GM19043 (cell line): ENCODE data around the gene PSMD5.
A peak's percentile ranks its signal among the peaks of the same experiment; 100 is the strongest.
"Not testable (repeated sequence)": the region's sequence is repeated elsewhere in the genome, so short reads cannot be mapped to it uniquely, and the experiment has no call there.

Source experiments
- ATAC-seq: cut with Tn5 transposase; IDR thresholded peaks from one replicate; pipeline ENCODE4 v1.9.1; 2021; ENCODE audit warnings: low read depth; ENCODE audit not compliant: unreplicated experiment

Gene PSMD5

DNA sequence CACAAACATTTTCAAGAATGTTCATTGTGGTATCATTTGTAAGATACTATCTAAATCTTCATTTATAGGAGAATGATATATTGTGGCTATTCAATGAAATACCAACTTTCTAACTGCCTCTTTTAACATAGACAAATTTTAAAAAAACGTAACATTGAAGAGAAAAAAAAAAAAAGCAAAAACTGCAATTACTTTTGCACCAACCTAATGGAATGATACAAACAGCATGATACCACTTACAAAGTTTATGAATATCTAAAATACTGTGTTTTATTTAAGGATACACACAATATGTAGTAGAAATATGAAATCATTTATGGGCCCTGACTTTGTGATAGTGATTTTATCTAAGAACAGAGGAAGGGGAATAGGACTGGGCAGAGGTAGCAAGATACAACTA lies 24.1 kb downstream of the PSMD5 start:
- no peak for ATAC-seq

- ATAC-seq: no peak
These were observed 27.6 kb downstream of the PSMD5 start for GRCh38 chr9:120815075-120815474.

- ATAC-seq: no peak
These were observed 33.8 kb downstream of the PSMD5 start for GRCh38 chr9:120808931-120809330.

- ATAC-seq: no peak
These were observed 34.9 kb downstream of the PSMD5 start for GRCh38 chr9:120807607-120808379.

- not testable (repeated sequence) for ATAC-seq
These were observed 37.8 kb downstream of the PSMD5 start for GRCh38 chr9:120804784-120805363.

GRCh38 chr9:120801441-120801840 lies 41.3 kb downstream of the PSMD5 start:
- ATAC-seq: no peak

- peak; percentile 92 for ATAC-seq
These were observed 49.6 kb downstream of the PSMD5 start, which contains the start of gene FBXW2 for GRCh38 chr9:120792898-120793765. TSS of gene FBXW2 (minus strand) at chr9:120793416. CDS start at chr9:120788258, 5,158 bp downstream.

DNA sequence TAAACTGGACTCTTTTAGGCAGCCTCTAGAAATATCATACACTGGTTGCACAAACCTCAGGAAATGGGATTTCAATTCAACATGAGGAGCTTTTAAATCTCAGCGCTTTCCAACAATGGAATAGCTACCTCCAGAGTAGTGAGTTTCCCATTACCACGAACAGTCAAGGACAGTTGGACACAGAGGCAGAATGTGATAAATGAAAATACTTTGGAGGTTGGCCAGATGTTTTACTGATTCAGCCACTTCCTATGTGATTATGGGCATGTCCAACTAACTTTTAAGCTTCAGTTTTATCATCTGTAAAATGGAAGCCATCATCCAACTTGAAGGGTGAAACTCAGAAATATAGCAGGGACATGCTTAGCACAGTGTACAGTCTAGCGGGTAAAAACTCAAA lies 51.6 kb downstream of the PSMD5 start:
- no peak for ATAC-seq

GRCh38 chr9:120787933-120788332 lies 54.8 kb downstream of the PSMD5 start:
- no peak for ATAC-seq

- no peak for ATAC-seq
These were observed 59.1 kb downstream of the PSMD5 start for GRCh38 chr9:120783602-120784047.

GRCh38 chr9:120781236-120781635 lies 61.5 kb downstream of the PSMD5 start:
- no peak for ATAC-seq

DNA sequence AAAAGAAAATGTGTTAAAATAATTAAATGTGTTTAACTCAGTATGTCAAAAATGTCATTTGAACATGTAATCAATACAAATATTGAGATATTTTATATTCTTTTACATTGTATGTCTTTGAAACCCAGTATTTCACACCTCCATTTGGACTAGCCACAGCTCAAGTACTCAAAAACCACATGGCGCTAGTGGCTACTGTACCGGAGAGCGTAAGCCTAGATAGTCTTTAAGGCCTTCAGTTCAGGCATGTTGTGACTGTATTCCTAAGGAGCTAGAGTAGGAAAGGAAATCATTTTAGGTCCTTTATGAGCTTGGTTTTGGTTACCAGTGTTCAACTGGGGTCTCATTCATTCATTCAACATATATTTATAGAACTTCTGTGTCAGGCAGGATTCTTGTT lies 62.4 kb downstream of the PSMD5 start:
- ATAC-seq: no peak

GRCh38 chr9:120779227-120779626 lies 63.5 kb downstream of the PSMD5 start:
- ATAC-seq: no peak

GRCh38 chr9:120778758-120779157 lies 64.0 kb downstream of the PSMD5 start:
- ATAC-seq: no peak

GRCh38 chr9:120777229-120777628 lies 65.5 kb downstream of the PSMD5 start:
- no peak for ATAC-seq

DNA sequence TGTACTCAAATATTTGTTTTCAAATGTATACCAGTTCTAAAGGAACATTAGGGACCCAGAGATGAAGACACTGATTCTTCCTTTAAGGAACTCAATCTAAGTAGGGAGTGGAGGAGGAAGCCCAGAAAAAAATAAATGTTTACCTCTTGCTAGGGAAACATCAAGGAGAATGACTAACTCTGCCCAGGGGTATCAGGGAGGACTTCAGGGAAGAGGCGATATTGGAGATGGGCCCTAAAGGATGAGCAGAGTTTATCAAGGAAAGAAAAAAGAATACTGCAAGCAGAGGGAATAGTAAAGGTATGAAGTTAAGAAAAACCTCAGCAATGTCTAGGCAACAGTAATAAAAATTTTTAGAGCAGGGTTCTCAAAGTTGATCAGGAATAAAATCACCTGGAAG lies 65.9 kb downstream of the PSMD5 start:
- no peak for ATAC-seq

GRCh38 chr9:120775859-120776258 lies 66.9 kb downstream of the PSMD5 start:
- no peak for ATAC-seq

- no peak for ATAC-seq
These were observed 68.0 kb downstream of the PSMD5 start for GRCh38 chr9:120774719-120775118.

GRCh38 chr9:120773256-120773655 lies 69.5 kb downstream of the PSMD5 start:
- no peak for ATAC-seq

GRCh38 chr9:120770931-120771330 lies 71.8 kb downstream of the PSMD5 start:
- no peak for ATAC-seq

DNA sequence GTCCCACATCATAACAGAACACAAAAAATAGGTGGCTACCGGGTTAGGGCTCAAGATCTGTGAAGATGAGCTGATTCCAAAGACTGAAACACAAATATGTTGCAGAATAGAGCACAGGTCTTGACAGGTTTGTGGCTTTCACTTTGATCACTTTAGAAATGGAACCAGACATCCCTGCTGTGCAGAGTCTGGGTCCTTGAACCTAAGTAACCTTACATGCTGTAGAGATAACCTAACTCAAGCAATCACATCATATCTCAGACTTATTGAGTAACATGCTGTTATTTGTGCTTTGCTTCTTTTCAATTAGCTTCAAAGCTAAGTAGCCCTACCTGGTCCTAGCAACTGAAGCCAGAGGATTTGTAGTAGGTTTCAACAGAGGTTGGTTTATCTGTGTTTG lies 73.8 kb downstream of the PSMD5 start:
- ATAC-seq: no peak
